Measurements from ENCODE around the gene ZNF354C. TPM values are rescaled to one million over a fixed set of nuclear protein-coding genes. Genes with fewer than 3 reads are reported as not detected.

The ZNF354C gene
- total RNA-seq, 4 donors from 2014 or later, result 5.0 to 7.9 (median 6.3) TPM

GRCh38 chr5:179120951-179121666, 60.9 kb downstream of the ZNF354C start:
- no peak for DNase-seq (ENCODE audit: extremely low spot score)
- peaks cover 0 to 27% (median 10%) of the 10 kb centered on the region in 4 donors for H3K36me3 ChIP-seq
- H3K9me3 ChIP-seq, result peaks cover 0 to 27% (median 3%) of the 10 kb centered on the region in 4 donors
- 89% methylated on average over 49 of the region's 75 CpGs for WGBS
- H3K4me1 ChIP-seq, result no peaks in the 10 kb centered on the region
- no peak overlapping the region for H3K27ac ChIP-seq (replicated peaks in 1 of 4)
- no peak overlapping the region for H3K4me3 ChIP-seq
- intact Hi-C loops (cut with DNase I), result no loop called here
- TF ChIP-seq EP300 (IDR thresholded peaks at IDR 0.05) (no peak), POLR2A (IDR thresholded peaks at IDR 0.05; ENCODE audit: low read depth) (no peak), POLR2AphosphoS5 (IDR thresholded peaks at IDR 0.05) (no peak)
- TF ChIP-seq, protein P1, sequence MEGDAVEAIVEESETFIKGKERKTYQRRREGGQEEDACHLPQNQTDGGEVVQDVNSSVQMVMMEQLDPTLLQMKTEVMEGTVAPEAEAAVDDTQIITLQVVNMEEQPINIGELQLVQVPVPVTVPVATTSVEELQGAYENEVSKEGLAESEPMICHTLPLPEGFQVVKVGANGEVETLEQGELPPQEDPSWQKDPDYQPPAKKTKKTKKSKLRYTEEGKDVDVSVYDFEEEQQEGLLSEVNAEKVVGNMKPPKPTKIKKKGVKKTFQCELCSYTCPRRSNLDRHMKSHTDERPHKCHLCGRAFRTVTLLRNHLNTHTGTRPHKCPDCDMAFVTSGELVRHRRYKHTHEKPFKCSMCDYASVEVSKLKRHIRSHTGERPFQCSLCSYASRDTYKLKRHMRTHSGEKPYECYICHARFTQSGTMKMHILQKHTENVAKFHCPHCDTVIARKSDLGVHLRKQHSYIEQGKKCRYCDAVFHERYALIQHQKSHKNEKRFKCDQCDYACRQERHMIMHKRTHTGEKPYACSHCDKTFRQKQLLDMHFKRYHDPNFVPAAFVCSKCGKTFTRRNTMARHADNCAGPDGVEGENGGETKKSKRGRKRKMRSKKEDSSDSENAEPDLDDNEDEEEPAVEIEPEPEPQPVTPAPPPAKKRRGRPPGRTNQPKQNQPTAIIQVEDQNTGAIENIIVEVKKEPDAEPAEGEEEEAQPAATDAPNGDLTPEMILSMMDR (IDR thresholded peaks at IDR 0.05), result no peak
- no peaks in the 10 kb centered on the region for H3K27me3 ChIP-seq

- Histone ChIP-seq H3K9me3 (peaks cover 0 to 21% (median under 1%) of the 10 kb centered on the region in 4 donors), H3K4me1 (no peaks in the 10 kb centered on the region), H3K36me3 (peaks cover 0 to 27% (median 10%) of the 10 kb centered on the region in 4 donors), H3K27ac (replicated peaks in 1 of 4) (no peak overlapping the region), H3K27me3 (no peaks in the 10 kb centered on the region), H3K4me3 (no peak overlapping the region)
- WGBS, result 93% methylated on average over 19 of the region's 25 CpGs
- TF ChIP-seq POLR2A (IDR thresholded peaks at IDR 0.05; ENCODE audit: low read depth) (no peak), EP300 (IDR thresholded peaks at IDR 0.05) (no peak), POLR2AphosphoS5 (IDR thresholded peaks at IDR 0.05) (no peak)
- TF ChIP-seq, protein P1 (IDR thresholded peaks at IDR 0.05), result no peak
- no peak for DNase-seq (ENCODE audit: extremely low spot score)
- intact Hi-C loops (cut with DNase I), result no loop called here
Observed at GRCh38 chr5:179121667-179122111, 61.5 kb downstream of the ZNF354C start.

- TF ChIP-seq EP300 (IDR thresholded peaks at IDR 0.05), result no peak
- TF ChIP-seq, protein P1 (IDR thresholded peaks at IDR 0.05), result no peak
- no peak for TF ChIP-seq POLR2A (IDR thresholded peaks at IDR 0.05; ENCODE audit: low read depth)
- TF ChIP-seq POLR2AphosphoS5 (IDR thresholded peaks at IDR 0.05), result no peak
- no peak for DNase-seq (ENCODE audit: extremely low spot score)
- Histone ChIP-seq H3K4me1 (no peaks in the 10 kb centered on the region), H3K9me3 (peaks cover 0 to 14% (median 0%) of the 10 kb centered on the region in 4 donors), H3K36me3 (peaks cover 0 to 31% (median 13%) of the 10 kb centered on the region in 4 donors), H3K27me3 (no peaks in the 10 kb centered on the region), H3K4me3 (no peak overlapping the region), H3K27ac (replicated peaks in 1 of 4) (no peak overlapping the region)
- 100% methylated on average over 6 of the region's 19 CpGs for WGBS
- intact Hi-C loops (cut with DNase I), result no loop called here
Observed at GRCh38 chr5:179122411-179123108, 62.4 kb downstream of the ZNF354C start.

- Histone ChIP-seq H3K9me3 (peaks cover 0 to 14% (median 0%) of the 10 kb centered on the region in 4 donors), H3K27me3 (no peaks in the 10 kb centered on the region), H3K4me3 (no peak overlapping the region), H3K27ac (replicated peaks in 1 of 4) (no peak overlapping the region), H3K36me3 (peaks cover 0 to 33% (median 17%) of the 10 kb centered on the region in 4 donors), H3K4me1 (no peaks in the 10 kb centered on the region)
- WGBS, result 100% methylated on average over 2 of the region's 2 CpGs
- DNase-seq (ENCODE audit: extremely low spot score), result no peak
- TF ChIP-seq POLR2A (IDR thresholded peaks at IDR 0.05; ENCODE audit: low read depth), result no peak
- intact Hi-C loops (cut with DNase I), result no loop called here
Observed at GRCh38 chr5:179123109-179123426, 62.9 kb downstream of the ZNF354C start.

DNA sequence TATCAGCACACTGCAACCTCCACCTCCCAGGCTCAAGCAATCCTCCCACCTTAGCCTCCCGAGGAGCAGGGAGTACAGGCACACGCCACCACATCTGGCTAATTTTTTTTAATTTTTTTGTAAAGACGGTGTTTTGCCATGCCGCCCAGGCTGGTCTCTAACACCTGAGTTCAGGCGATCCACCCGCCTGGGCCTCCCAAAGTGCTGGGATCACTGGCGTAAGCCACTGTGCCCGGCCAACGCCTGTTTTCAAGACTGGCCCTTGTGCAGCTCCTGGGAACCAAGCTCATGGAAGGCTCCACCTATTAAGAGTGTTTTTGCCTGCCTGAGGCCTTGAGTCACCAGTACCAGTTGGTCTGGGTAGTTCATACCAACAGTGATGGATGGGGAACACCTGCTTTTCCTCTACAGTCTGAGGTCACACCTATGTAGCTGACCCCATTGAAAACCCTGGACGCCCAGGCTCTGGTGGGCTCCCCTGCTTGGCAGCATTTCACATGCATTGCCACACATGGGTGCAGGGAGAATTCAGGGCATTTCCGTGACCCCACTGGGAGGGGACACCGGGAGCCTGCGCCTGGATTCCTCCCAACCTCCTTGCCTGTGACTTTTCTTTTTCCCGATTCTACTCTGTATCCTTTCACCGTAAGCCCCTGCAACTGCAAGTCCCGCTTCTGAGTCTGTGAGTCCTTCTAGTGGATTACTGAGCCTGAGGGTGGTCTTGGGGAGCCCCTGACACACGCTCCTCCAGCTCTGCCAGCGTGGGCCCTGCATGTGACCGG, 63.5 kb downstream of the ZNF354C start:
- H3K36me3 ChIP-seq, result peaks cover 0 to 33% (median 17%) of the 10 kb centered on the region in 4 donors
- H3K9me3 ChIP-seq, result peaks cover 0 to 14% (median 0%) of the 10 kb centered on the region in 4 donors
- H3K4me3 ChIP-seq, result no peak overlapping the region
- no peak overlapping the region for H3K27ac ChIP-seq (replicated peaks in 1 of 4)
- intact Hi-C loops (cut with DNase I), result no loop called here
- WGBS, result 92% methylated on average over 18 of the region's 19 CpGs
- no peak for DNase-seq (ENCODE audit: extremely low spot score)
- H3K4me1 ChIP-seq, result no peaks in the 10 kb centered on the region
- H3K27me3 ChIP-seq, result no peaks in the 10 kb centered on the region
- TF ChIP-seq, protein P1 (IDR thresholded peaks at IDR 0.05), result no peak
- TF ChIP-seq EP300 (IDR thresholded peaks at IDR 0.05) (no peak), POLR2A (IDR thresholded peaks at IDR 0.05; ENCODE audit: low read depth) (no peak), POLR2AphosphoS5 (IDR thresholded peaks at IDR 0.05) (no peak)

All from esophagus muscularis mucosa (tissue), 4 donors.